Endothelial cell of coronary artery (primary cell): Measurements from ENCODE around the gene LRRC27. TPM values are rescaled to one million over a fixed set of nuclear protein-coding genes. Genes with fewer than 3 reads are reported as not detected.

Experiments used
- total RNA-seq: library from RNA; depleted of rRNA; stranded (reverse); fragments of >200 nt; gene quantifications from 2 replicates; pipeline ENCODE4 v1.2.3, GENCODE V29; 2014

LRRC27 gene
- total RNA-seq: 9.4 and 10.8 TPM in 2 replicates

GRCh38 chr10:132331601-132332432 lies at the start of gene LRRC27:
Gene LRRC27, plus strand, starts transcription at chr10:132332193. Its CDS starts 1,332 bp downstream, at chr10:132333525.

GRCh38 chr10:132307823-132308586 lies 24.0 kb upstream of the LRRC27 start, which contains the start of gene STK32C:
Gene STK32C, minus strand, starts transcription at chr10:132307950. Its CDS starts 117 bp downstream, at chr10:132307833.

GRCh38 chr10:132397036-132397541 lies 65.1 kb downstream of the LRRC27 start, which contains the start of gene PWWP2B:
Gene PWWP2B, plus strand, starts transcription at chr10:132397200. Its CDS starts 27 bp downstream, at chr10:132397227.

Other genes starting within 250 kb of the LRRC27 start
- gene DPYSL4, start 145.2 kb upstream of the LRRC27 start, total RNA-seq: 14.7 and 36.4 TPM in 2 replicates
- 8.5 and 9.1 TPM in 2 replicates for gene STK32C, start 24.2 kb upstream of the LRRC27 start, total RNA-seq
- gene PWWP2B, start 65.0 kb downstream of the LRRC27 start, total RNA-seq: 9.6 and 10.5 TPM in 2 replicates
- 22.4 and 27.1 TPM in 2 replicates for gene INPP5A, start 205.6 kb downstream of the LRRC27 start, total RNA-seq